HG03135 (cell line): ENCODE results near the gene HSPA1L.
A peak's percentile ranks its signal among the peaks of the same experiment; 100 is the strongest.
"Not testable (repeated sequence)": the region's sequence is repeated elsewhere in the genome, so short reads cannot be mapped to it uniquely, and the experiment has no call there.

Source experiments
- ATAC-seq: cut with Tn5 transposase; IDR thresholded peaks from one replicate; pipeline ENCODE4 v1.9.1; 2021; ENCODE audit warnings: mild to moderate bottlenecking, moderate library complexity; ENCODE audit not compliant: unreplicated experiment

Gene HSPA1L

GRCh38 chr6:31837369-31838113 lies 22.5 kb upstream of the HSPA1L start:
- ATAC-seq, result no peak

GRCh38 chr6:31836474-31837368 lies 21.6 kb upstream of the HSPA1L start:
- no peak for ATAC-seq

GRCh38 chr6:31836047-31836473 lies 21.0 kb upstream of the HSPA1L start:
- ATAC-seq, result no peak

DNA sequence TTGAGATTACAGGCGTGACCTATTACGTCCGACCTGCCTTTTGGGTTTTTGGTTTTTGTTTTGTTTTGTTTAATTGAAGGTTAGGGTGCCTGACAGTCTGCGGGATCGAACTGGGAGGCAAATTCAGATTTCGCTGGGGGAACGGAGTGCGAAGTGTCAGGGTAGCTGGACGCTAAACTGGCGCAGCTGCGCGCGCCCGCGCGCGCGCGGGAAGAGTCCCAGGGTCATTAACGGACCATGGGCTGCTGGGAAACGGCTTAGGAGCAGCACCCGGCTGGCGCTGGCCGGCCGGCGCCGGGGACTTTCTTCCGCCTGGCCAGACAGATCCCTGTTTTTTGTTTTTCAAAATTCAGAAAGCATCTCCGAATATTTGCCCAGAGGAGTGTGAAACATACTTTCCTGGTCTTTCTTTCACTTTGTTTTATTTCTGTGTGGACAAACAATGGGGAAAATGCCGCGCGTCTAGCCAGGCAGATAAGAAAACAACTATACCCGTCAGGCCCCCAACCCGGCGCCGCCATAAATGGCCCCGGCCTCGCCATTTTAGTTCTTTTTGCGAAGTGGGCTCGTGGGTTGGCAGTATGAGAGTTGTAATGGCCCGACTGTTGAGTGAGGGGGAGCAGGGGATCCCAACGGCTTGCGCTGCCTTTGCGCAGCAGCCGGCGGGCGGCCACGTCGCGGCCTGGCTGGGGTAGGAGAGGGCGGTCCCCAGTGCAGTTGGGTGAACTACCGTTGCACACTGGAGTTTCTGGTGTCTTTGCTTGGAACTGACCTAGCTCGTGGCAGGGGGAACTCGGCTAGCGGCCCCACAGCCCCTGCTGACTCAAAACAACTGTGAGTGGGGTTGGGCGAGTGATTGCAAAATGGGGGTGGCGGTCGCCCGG lies 19.5 kb upstream of the HSPA1L start:
- peak; percentile 35 for ATAC-seq

DNA sequence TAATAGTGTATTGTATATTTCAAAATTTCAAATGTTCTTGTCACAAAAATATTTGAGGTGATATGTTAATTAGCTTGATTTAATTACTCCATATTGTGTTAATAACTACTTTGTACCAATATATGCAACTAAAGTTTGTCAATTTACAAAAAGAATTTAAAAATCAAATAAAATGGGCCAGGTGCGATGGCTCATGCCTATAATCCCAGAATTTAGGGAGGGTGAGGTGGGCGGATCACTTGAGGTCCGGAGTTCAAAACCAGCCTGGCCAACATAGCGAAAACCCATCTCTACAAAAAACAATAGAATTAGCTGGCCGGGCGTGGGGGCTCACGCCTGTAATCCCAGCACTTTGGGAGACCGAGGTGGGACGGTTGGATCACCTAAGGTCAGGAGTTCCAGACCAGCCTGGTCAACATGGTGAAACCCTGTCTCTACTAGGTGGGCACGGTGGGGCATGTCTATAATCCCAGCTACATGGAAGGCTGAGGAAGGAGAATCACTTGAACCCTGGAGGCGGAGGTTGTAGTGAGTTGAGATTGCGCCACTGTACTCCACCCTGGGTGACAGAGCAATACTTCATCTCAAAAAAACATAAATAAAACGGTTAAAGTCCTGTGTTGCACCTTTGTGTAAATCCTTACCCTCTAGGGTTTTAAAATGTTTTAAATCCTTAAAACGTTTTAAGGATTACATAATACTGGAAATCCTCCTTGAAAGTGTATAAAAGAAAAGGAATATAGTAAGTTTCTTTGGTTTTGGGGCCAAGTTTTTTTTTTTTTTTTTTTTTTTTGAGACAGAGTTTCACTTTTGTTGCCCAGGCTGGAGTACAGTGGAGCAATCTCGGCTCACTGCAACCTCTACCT lies 16.5 kb upstream of the HSPA1L start:
- no peak for ATAC-seq

DNA sequence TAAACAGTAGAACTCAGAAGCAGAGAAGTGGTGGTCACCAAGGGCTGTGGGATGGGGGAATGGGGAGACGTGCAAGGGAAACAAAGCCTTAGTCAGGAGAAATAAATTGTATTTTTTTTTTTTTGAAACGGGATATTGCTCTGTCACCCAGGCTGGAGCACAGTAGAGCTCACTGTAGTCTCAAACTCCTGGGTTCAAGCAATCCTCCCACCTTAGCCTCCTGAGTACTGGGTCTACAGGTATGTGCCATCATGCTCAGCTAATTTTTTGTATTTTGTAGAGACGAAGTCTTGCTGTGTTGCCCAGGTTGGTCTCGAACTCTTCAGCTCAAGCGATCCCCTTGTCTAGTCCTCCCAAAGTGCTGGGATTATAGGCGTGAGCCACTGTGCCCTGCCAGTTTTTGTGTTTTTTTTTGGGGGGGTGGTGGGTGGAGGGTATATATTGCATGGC lies 15.8 kb upstream of the HSPA1L start:
- no peak for ATAC-seq

- no peak for ATAC-seq
Measured at GRCh38 chr6:31829633-31830283, 14.7 kb upstream of the HSPA1L start.

DNA sequence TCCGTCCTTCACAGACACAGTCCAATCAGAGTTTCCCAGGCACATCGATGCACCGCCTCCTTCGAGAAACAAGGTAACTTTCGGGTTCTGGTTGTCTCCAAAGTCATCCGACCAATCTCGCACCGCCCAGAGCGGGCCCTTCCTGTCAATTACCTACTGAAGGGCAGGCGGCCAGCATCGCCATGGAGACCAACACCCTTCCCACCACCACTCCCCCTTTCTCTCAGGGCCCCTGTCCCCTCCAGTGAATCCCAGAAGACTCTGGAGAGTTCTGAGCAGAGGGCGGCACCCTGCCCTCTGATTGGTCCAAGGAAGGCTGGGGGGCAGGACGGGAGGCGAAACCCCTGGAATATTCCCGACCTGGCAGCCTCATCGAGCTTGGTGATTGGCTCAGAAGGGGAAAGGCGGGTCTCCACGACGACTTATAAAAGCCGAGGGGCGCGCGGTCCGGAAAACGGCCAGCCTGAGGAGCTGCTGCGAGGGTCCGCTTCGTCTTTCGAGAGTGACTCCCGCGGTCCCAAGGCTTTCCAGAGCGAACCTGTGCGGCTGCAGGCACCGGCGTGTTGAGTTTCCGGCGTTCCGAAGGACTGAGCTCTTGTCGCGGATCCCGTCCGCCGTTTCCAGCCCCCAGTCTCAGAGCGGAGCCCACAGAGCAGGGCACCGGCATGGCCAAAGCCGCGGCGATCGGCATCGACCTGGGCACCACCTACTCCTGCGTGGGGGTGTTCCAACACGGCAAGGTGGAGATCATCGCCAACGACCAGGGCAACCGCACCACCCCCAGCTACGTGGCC lies 12.4 kb upstream of the HSPA1L start, which contains the start of gene HSPA1B:
Gene HSPA1B (plus strand): TSS at position 453 of the 794 bp plus-strand sequence. CDS start 213 bp downstream, at position 666.
- ATAC-seq, result peak; percentile 58

- no peak for ATAC-seq
Measured at GRCh38 chr6:31826793-31827285, 11.8 kb upstream of the HSPA1L start.

DNA sequence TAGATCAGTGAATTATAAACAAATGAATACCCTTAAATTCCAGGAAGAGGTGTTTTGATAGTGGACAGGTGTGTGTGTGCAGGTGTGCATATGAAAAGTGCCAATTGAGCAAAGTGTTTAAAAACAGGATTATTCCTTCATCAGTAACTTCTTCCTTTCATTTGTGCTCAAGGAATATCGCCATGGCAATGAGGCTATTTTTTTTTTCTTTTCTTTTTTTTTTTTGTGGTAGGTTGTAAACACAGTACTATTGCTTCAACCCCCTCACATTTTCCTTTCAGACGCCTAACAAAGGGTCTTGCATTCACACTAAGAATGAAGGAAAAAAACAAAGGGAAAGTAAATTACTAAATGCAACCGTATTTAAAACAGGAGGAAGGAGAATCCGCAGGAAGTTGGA lies 10.5 kb upstream of the HSPA1L start:
- ATAC-seq, result no peak

DNA sequence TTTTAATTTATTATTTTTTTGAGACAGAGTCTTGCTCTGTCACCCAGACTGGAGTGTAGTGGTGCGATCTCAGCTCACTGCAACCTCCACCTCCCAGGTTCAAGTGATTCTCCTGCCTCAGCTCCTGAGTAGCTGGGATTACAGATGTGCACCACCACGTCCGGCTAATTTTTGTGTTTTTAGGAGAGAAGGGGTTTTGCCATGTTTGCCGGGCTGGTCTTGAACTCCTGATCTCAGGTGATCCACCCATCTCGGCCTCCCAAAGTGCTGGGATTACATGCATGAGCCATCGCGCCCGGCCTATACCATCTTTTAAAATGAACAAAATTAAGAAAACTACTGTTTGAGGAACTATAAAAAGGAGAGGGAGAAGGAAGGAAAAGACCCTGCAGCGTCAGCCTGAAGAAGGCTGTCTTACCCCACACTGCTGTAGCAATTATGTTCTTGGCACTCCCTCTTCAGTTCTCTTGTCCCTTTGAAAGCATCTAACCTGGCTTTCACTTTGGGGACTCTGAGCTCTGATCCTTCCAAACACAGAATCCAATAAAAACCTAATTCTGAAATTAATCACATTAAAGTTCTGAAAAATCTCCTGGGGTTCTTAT lies 8.6 kb upstream of the HSPA1L start:
- ATAC-seq, result not testable (repeated sequence)

GRCh38 chr6:31822036-31822821 lies 7.1 kb upstream of the HSPA1L start:
- no peak for ATAC-seq

DNA sequence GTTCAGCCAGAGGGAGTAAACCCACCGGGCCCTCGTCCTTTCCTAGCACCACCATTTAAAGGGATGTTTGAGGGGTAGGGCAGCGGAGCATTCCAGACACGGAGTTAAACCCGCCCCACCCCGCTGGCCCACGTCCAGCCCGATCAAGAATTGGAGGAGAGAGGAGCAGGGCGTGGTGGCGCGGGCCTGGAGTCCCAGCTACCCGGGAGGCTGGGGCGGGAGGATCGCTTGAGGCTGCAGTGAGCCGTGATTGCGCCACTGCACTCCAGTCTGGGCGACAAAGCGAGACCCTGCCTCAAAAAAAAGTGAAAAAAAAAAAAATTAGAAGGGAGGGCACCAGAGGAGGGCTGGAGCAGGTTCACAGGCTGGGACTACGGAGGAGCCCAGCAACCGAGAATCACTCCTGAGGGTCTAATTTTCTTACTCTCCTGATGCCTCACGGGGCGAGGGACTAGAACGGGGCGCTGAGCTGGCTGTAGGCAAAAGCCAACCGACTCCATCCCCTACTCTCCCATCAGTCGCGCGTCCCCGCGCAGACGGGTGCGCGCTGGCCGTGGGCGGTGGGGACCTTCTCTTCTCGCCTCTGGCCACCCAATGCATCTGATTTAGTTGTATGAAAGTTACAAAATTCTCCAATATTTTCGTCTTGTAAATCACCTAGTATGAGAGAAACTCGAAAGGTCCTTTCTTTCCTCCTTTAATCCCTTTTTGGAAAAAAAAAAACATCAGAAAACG lies 6.4 kb upstream of the HSPA1L start:
- no peak for ATAC-seq

- not testable (repeated sequence) for ATAC-seq
Measured at GRCh38 chr6:31820399-31820798, 5.3 kb upstream of the HSPA1L start.

DNA sequence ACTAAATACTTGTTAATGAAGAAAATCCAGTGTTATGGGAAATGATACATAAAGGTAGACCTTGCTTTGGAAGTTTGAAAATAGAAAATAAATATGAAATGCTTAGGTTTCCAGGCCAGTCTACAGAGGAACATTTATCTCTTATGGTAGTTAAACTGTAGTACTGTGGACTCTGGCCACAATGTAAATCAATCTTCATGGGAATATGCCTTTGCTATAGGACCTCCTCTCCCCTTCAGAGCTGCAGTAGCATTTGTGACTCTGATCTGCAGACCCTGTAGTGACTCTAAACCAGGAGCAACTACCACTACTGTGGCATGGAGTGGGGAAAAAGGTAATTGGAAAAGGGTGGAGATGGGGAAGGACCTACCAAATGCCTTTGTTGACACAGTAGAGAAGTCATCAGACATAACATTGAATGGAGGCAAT lies 4.8 kb upstream of the HSPA1L start:
- ATAC-seq, result no peak

DNA sequence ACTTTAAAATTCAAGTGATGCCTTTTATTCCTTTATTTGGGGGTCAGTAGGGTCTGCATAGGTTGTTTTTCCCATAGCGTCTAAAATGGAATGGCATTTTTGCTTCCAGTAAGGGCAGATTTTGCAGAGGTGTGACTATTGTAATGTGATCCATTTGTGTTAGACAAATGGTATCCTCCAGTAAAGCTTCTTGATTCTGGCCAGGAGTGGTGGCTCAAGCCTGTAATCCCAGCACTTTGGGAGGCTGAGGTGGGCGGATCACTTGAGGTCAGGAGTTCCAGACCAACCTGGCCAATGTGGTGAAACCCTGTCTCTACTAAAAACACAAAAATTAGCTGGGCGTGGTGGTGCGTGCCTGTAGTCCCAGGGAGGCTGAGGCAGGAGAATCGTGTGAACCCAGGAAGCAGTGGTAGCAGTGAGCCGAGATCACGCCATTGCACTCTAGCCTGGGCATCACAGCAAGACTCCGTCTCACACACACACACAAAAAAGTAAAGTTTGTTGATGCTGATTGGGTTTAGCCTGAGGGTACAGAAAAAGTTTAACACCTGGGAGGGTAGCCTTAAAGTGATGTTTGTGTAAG lies 2.9 kb upstream of the HSPA1L start:
- not testable (repeated sequence) for ATAC-seq
